Astrocyte (in vitro differentiated cells and primary cell): ENCODE measurements around the gene ITPRIP.

Experiments used
- CTCF ChIP-seq: IDR thresholded peaks from 2 replicates; pipeline ENCODE4 v1.5.1; 2011; ENCODE audit warnings: low read depth, mild to moderate bottlenecking, inconsistent platforms, low read length, moderate library complexity; ENCODE audit not compliant: insufficient read depth
- EZH2 ChIP-seq: IDR thresholded peaks from 2 replicates; pipeline ENCODE4 v1.6.1; 2012; ENCODE audit warnings: mild to moderate bottlenecking, low read length, inconsistent platforms; ENCODE audit not compliant: insufficient read depth

GRCh38 chr10:104291439-104291951 is 46.8 kb downstream of the ITPRIP start:
- TF ChIP-seq CTCF (peak; percentile 99), EZH2 (no peak)
